Measurements from ENCODE around the gene COL6A1.

Gene COL6A1

GRCh38 chr21:45982758-45983648 lies 1.4 kb downstream of the COL6A1 start:
- DNase-seq, result peak; percentile 10

GRCh38 chr21:45983649-45983965 lies 2.0 kb downstream of the COL6A1 start:
- no peak for DNase-seq

- DNase-seq, result peak; percentile 11
Observed at GRCh38 chr21:45983981-45984551, 2.5 kb downstream of the COL6A1 start.

GRCh38 chr21:45984584-45985095 lies 3.1 kb downstream of the COL6A1 start:
- no peak for DNase-seq

- DNase-seq, result peak; percentile 5
Observed at GRCh38 chr21:45985471-45986315, 4.1 kb downstream of the COL6A1 start.

GRCh38 chr21:45986316-45987051 lies 4.9 kb downstream of the COL6A1 start:
- peak; percentile 8 for DNase-seq

- DNase-seq, result peak; percentile 11
Observed at GRCh38 chr21:45987121-45987711, 5.6 kb downstream of the COL6A1 start.

GRCh38 chr21:45988366-45989347 lies 7.1 kb downstream of the COL6A1 start:
- peak; percentile 7 for DNase-seq

GRCh38 chr21:45989355-45990048 lies 7.9 kb downstream of the COL6A1 start:
- DNase-seq, result peak; percentile 9

GRCh38 chr21:45990049-45990711 lies 8.6 kb downstream of the COL6A1 start:
- DNase-seq, result peak; percentile 11

- peak; percentile 8 for DNase-seq
Observed at GRCh38 chr21:45990741-45991605, 9.4 kb downstream of the COL6A1 start.

GRCh38 chr21:45991606-45992300 lies 10.2 kb downstream of the COL6A1 start:
- peak; percentile 7 for DNase-seq

GRCh38 chr21:45992301-45993209 lies 11.0 kb downstream of the COL6A1 start:
- DNase-seq, result no peak

- no peak for DNase-seq
Observed at GRCh38 chr21:45993210-45994085, 11.9 kb downstream of the COL6A1 start.

GRCh38 chr21:45994086-45994661 lies 12.6 kb downstream of the COL6A1 start:
- DNase-seq, result no peak

Data from activated naive CD4-positive, alpha-beta T cell treated with anti-CD3 and anti-CD28 coated beads, Interleukin-2, amount 50 U/mL, for 16 hours (primary cell).